ENCODE results near the gene CYB5R4. TPM values are rescaled to one million over a fixed set of nuclear protein-coding genes. Genes with fewer than 3 reads are reported as not detected.

CYB5R4 gene
- total RNA-seq, 2 experiments from 2014 or later: 15.5 to 16.3 TPM

- Mint-ChIP-seq H3K4me1 (ENCODE audit: low read depth) (no peaks in the 10 kb centered on the region), H3K4me3 (no peak overlapping the region), H3K27ac (no peak overlapping the region), H3K27me3 (no peaks in the 10 kb centered on the region), H3K9me3 (peaks cover 12% of the 10 kb centered on the region), H3K36me3 (ENCODE audit: low read depth) (peaks cover 90% of the 10 kb centered on the region)
- Histone ChIP-seq H3K27me3 (ENCODE audit: control insufficient read depth in 1 of 2, insufficient read depth in 2 of 2, low read length in 2 of 2) (no peaks in the 10 kb centered on the region), H3K4me1 (ENCODE audit: insufficient read depth, low read length) (no peaks in the 10 kb centered on the region), H3K9me3 (ENCODE audit: control insufficient read depth in 1 of 2, insufficient read depth in 1 of 2, low read length in 2 of 2) (peaks cover 0 to 8% of the 10 kb centered on the region in 2 experiments), H3K36me3 (ENCODE audit: insufficient read depth, low read length) (peaks cover 45% of the 10 kb centered on the region), H3K4me3 (ENCODE audit: low read length) (no peak overlapping the region), H3K27ac (ENCODE audit: low read depth in 1 of 2, low read length in 2 of 2) (no peak overlapping the region)
- ATAC-seq (ENCODE audit: poor library complexity) (no peak), DNase-seq (no peak)
- ChIA-PET CTCF (no interaction called here), POLR2A (no interaction called here)
- intact Hi-C loops (cut with DNase I, micrococcal nuclease): no loop called here
- no peak for TF ChIP-seq CTCF (IDR thresholded peaks at IDR 0.05)
Observed at GRCh38 chr6:83960664-83961063, 101.2 kb downstream of the CYB5R4 start.

- ChIA-PET POLR2A (no interaction called here), CTCF (no interaction called here)
- H3K36me3 ChIP-seq (ENCODE audit: insufficient read depth, low read length): peaks cover 35% of the 10 kb centered on the region
Observed at GRCh38 chr6:83962582-83962981, 103.1 kb downstream of the CYB5R4 start.

DNA sequence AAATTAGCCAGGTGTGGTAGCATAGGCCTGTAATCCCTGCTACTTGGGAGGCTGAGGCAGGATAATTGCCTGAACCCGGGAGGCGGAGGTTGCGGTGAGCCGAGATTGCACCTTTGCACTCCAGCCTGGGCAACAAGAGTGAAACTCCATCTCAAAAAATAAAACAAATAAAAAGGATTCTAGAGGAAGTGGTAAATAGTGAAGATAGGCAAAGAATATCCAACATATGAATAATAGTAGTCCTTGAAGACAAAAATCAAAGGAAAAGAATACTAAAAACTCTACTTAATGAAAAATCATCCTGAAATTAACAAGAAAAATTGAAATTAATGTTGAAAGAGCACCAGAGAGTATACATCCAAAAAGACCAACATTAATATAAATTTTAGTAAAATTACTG lies 107.0 kb downstream of the CYB5R4 start:
- H3K27ac ChIP-seq (ENCODE audit: low read depth in 1 of 2, low read length in 2 of 2): no peak overlapping the region
- Mint-ChIP-seq H3K27me3 (no peaks in the 10 kb centered on the region), H3K36me3 (ENCODE audit: low read depth) (peaks cover 56% of the 10 kb centered on the region), H3K4me1 (ENCODE audit: low read depth) (no peaks in the 10 kb centered on the region), H3K4me3 (no peak overlapping the region), H3K27ac (no peak overlapping the region), H3K9me3 (peaks cover 28% of the 10 kb centered on the region)
- no peaks in the 10 kb centered on the region for H3K4me1 ChIP-seq (ENCODE audit: insufficient read depth, low read length)
- H3K27me3 ChIP-seq (ENCODE audit: control insufficient read depth in 1 of 2, insufficient read depth in 2 of 2, low read length in 2 of 2): no peaks in the 10 kb centered on the region
- DNase-seq (no peak), ATAC-seq (ENCODE audit: poor library complexity) (no peak)
- no peak overlapping the region for H3K4me3 ChIP-seq (ENCODE audit: low read length)
- POLR2A ChIA-PET: no interaction called here
- peaks cover 15 to 27% of the 10 kb centered on the region in 2 experiments for H3K9me3 ChIP-seq (ENCODE audit: control insufficient read depth in 1 of 2, insufficient read depth in 1 of 2, low read length in 2 of 2)
- intact Hi-C loops (cut with DNase I, micrococcal nuclease): no loop called here
- CTCF ChIA-PET: no interaction called here
- H3K36me3 ChIP-seq (ENCODE audit: insufficient read depth, low read length): peaks cover 10% of the 10 kb centered on the region
- no peak for TF ChIP-seq CTCF (IDR thresholded peaks at IDR 0.05)

More at GRCh38 chr6:83962582-83962981, 103.1 kb downstream of the CYB5R4 start:
- Mint-ChIP-seq H3K27ac (no peak overlapping the region), H3K4me1 (ENCODE audit: low read depth) (no peaks in the 10 kb centered on the region), H3K27me3 (no peaks in the 10 kb centered on the region), H3K36me3 (ENCODE audit: low read depth) (peaks cover 89% of the 10 kb centered on the region), H3K9me3 (peaks cover 17% of the 10 kb centered on the region), H3K4me3 (no peak overlapping the region)
- ATAC-seq (ENCODE audit: poor library complexity) (no peak), DNase-seq (no peak)
- H3K9me3 ChIP-seq (ENCODE audit: control insufficient read depth in 1 of 2, insufficient read depth in 1 of 2, low read length in 2 of 2): peaks cover 10 to 15% of the 10 kb centered on the region in 2 experiments
- H3K4me3 ChIP-seq (ENCODE audit: low read length): no peak overlapping the region
- H3K27ac ChIP-seq (ENCODE audit: low read depth in 1 of 2, low read length in 2 of 2): no peak overlapping the region
- no peaks in the 10 kb centered on the region for H3K27me3 ChIP-seq (ENCODE audit: control insufficient read depth in 1 of 2, insufficient read depth in 2 of 2, low read length in 2 of 2)
- intact Hi-C loops (cut with DNase I, micrococcal nuclease): no loop called here
- H3K4me1 ChIP-seq (ENCODE audit: insufficient read depth, low read length): no peaks in the 10 kb centered on the region
- no peak for TF ChIP-seq CTCF (IDR thresholded peaks at IDR 0.05)

Measured in CD4-positive, alpha-beta T cell (primary cell).